Eye (tissue), 1 donor: ENCODE data around the gene ZNF248.

Source experiments
- DNase-seq: peaks from one replicate; pipeline ENCODE4 v3.0.0-alpha.2; 2015

Gene ZNF248

GRCh38 chr10:37819797-37820196 is 37.6 kb downstream of the ZNF248 start:
- DNase-seq = no peak

- DNase-seq = no peak
Observed at GRCh38 chr10:37816290-37816689, 41.1 kb downstream of the ZNF248 start.

GRCh38 chr10:37813763-37814162 is 43.6 kb downstream of the ZNF248 start:
- no peak for DNase-seq

- no peak for DNase-seq
Observed at GRCh38 chr10:37812290-37812689, 45.1 kb downstream of the ZNF248 start.

- no peak for DNase-seq
Observed at GRCh38 chr10:37803269-37803668, 54.1 kb downstream of the ZNF248 start.

GRCh38 chr10:37801557-37801956 is 55.9 kb downstream of the ZNF248 start:
- DNase-seq = no peak

- DNase-seq = no peak
Observed at GRCh38 chr10:37794305-37794976, 63.0 kb downstream of the ZNF248 start.

- DNase-seq = no peak
Observed at GRCh38 chr10:37789590-37789989, 67.8 kb downstream of the ZNF248 start.

- DNase-seq = no peak
Observed at GRCh38 chr10:37784678-37785077, 72.7 kb downstream of the ZNF248 start.

- DNase-seq = no peak
Observed at GRCh38 chr10:37780536-37780935, 76.9 kb downstream of the ZNF248 start.

GRCh38 chr10:37777056-37777455 is 80.4 kb downstream of the ZNF248 start:
- DNase-seq = no peak

GRCh38 chr10:37775612-37776011 is 81.8 kb downstream of the ZNF248 start:
- no peak for DNase-seq

GRCh38 chr10:37774351-37774750 is 83.1 kb downstream of the ZNF248 start:
- no peak for DNase-seq

- no peak for DNase-seq
Observed at GRCh38 chr10:37765216-37765615, 92.2 kb downstream of the ZNF248 start.

GRCh38 chr10:37763132-37763531 is 94.3 kb downstream of the ZNF248 start:
- no peak for DNase-seq

GRCh38 chr10:37762287-37762686 is 95.1 kb downstream of the ZNF248 start:
- no peak for DNase-seq

- DNase-seq = no peak
Observed at GRCh38 chr10:37760817-37761216, 96.6 kb downstream of the ZNF248 start.

- DNase-seq = no peak
Observed at GRCh38 chr10:37758074-37758473, 99.3 kb downstream of the ZNF248 start.

- no peak for DNase-seq
Observed at GRCh38 chr10:37754538-37755323, 102.7 kb downstream of the ZNF248 start.

- DNase-seq = no peak
Observed at GRCh38 chr10:37752334-37752875, 105.0 kb downstream of the ZNF248 start.

GRCh38 chr10:37748170-37748569 is 109.2 kb downstream of the ZNF248 start:
- DNase-seq = no peak

- DNase-seq = no peak
Observed at GRCh38 chr10:37747081-37747480, 110.3 kb downstream of the ZNF248 start.

GRCh38 chr10:37741831-37742230 is 115.6 kb downstream of the ZNF248 start:
- DNase-seq = no peak

- no peak for DNase-seq
Observed at GRCh38 chr10:37739181-37739580, 118.2 kb downstream of the ZNF248 start.
